Measurements from ENCODE around the gene PDXP.
"Not testable (repeated sequence)": the region's sequence is repeated elsewhere in the genome, so short reads cannot be mapped to it uniquely, and the experiment has no call there.

PDXP gene

DNA sequence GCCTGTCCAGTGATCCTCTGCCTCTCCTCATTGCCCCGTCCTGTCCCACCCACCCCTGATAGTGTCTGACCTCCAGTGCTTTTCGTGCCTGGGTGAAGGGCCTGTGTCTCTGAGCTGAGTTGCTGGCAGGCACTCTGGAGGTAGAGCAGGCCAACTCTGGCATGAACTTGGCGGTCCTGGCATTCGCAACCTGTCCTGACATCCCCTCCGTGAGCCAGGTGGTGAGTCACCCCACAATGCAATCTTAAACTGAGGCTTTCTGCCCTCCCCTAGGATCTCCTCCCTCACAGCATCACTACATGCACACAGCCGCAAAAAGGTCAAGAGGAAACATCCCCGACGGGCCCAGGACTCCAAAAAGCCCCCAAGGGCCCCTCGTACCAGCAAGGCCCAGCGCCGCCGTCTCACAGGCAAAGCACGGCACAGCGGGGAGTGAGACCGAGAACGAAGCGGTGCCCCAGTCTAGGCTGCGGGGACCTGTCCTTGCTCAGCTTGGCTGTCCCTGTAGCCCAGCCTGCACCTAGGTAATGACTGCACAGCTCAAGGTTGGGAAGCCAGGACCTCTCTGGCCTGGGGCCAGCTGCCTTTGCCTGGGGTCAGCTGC, 32.5 kb downstream of the PDXP start:
- H4K8ac ChIP-seq (ENCODE audit: low read depth, low read length) = no peak overlapping the region
- peaks cover 3% of the 10 kb centered on the region for H3K79me2 ChIP-seq (ENCODE audit: control insufficient read depth, insufficient read depth, low read length)
- no peak overlapping the region for H3K27ac ChIP-seq (ENCODE audit: low read depth, low read length)
- H3K56ac ChIP-seq (ENCODE audit: low read length) = no peak overlapping the region
- no peak overlapping the region for H4K5ac ChIP-seq (ENCODE audit: low read length)
- H2BK15ac ChIP-seq (replicated peaks; ENCODE audit: low read depth) = no peak overlapping the region
- H3K27me3 ChIP-seq (ENCODE audit: insufficient read depth, low read length, poor library complexity) = no peaks in the 10 kb centered on the region
- H3K4me2 ChIP-seq (ENCODE audit: low read length) = no peak overlapping the region
- no peaks in the 10 kb centered on the region for H3K4me1 ChIP-seq (ENCODE audit: control insufficient read depth, low read depth, low read length)
- no peak overlapping the region for H2BK120ac ChIP-seq (ENCODE audit: low read depth, low read length)
- H2AK5ac ChIP-seq (ENCODE audit: low read length) = no peak overlapping the region
- peaks cover 5% of the 10 kb centered on the region for H3K79me1 ChIP-seq (ENCODE audit: low read length)
- H3K4me3 ChIP-seq (ENCODE audit: low read length) = no peak overlapping the region
- H2BK5ac ChIP-seq (ENCODE audit: low read length) = no peak overlapping the region
- H3K18ac ChIP-seq (ENCODE audit: low read length) = no peak overlapping the region
- peaks cover 6% of the 10 kb centered on the region for H3K36me3 ChIP-seq (ENCODE audit: control insufficient read depth, insufficient read depth, low read length)
- H3K9ac ChIP-seq (ENCODE audit: low read length) = no peak overlapping the region
- H3K4ac ChIP-seq (ENCODE audit: low read depth, low read length) = no peak overlapping the region
- no peak for DNase-seq
- no peak overlapping the region for H3K23ac ChIP-seq (ENCODE audit: low read length)
- no CpG with 5 or more reads among the region's 18 CpGs for WGBS (ENCODE audit: extremely low coverage, insufficient coverage, low lambda C conversion rate)

DNA sequence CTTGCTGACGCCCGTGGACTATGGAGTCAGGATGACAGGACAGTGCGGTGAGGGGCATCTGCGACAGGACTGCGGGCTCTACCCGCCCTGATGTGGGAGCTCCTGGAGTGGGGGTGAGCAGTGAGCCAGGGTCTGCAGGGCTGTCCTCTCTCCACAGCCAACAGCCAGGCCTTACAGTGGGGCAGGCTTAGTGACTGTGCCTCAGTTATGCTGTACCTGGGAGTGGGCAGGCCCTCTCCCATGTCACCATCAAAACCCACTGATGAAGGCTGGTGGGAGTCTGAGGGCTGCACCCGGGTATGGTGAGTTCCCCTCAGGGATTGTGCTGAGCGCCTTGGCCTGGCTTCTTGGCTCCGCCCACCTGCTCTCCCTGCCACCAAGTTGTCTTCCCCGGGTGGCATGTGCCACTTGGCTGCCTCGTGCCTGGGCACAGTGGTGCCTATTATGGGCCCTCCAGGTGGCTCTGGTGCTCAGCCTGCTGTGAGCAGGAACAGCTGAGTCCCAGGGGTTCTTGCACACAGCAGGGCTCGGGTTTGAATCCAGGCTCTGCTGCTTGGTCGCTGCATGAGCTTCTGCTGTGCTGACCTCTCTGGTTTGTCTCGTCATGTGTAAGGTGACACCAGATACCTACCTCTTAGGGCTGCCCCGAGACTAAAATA, 34.2 kb downstream of the PDXP start:
- Histone ChIP-seq H3K4me3 (ENCODE audit: low read length) (no peak overlapping the region), H3K23ac (ENCODE audit: low read length) (no peak overlapping the region), H3K9ac (ENCODE audit: low read length) (no peak overlapping the region), H2BK5ac (ENCODE audit: low read length) (no peak overlapping the region), H3K27me3 (ENCODE audit: insufficient read depth, low read length, poor library complexity) (no peaks in the 10 kb centered on the region), H2BK120ac (ENCODE audit: low read depth, low read length) (no peak overlapping the region), H3K4me2 (ENCODE audit: low read length) (no peak overlapping the region), H3K4me1 (ENCODE audit: control insufficient read depth, low read depth, low read length) (no peaks in the 10 kb centered on the region), H3K18ac (ENCODE audit: low read length) (no peak overlapping the region), H4K5ac (ENCODE audit: low read length) (no peak overlapping the region), H3K27ac (ENCODE audit: low read depth, low read length) (no peak overlapping the region), H3K79me2 (ENCODE audit: control insufficient read depth, insufficient read depth, low read length) (no peaks in the 10 kb centered on the region), H4K8ac (ENCODE audit: low read depth, low read length) (no peak overlapping the region), H3K79me1 (ENCODE audit: low read length) (peaks cover under 1% of the 10 kb centered on the region), H2AK5ac (ENCODE audit: low read length) (no peak overlapping the region), H3K56ac (ENCODE audit: low read length) (no peak overlapping the region), H3K4ac (ENCODE audit: low read depth, low read length) (no peak overlapping the region), H2BK15ac (replicated peaks; ENCODE audit: low read depth) (no peak overlapping the region), H3K36me3 (ENCODE audit: control insufficient read depth, insufficient read depth, low read length) (peaks cover 6% of the 10 kb centered on the region)
- DNase-seq = no peak
- WGBS (ENCODE audit: extremely low coverage, insufficient coverage, low lambda C conversion rate) = no CpG with 5 or more reads among the region's 15 CpGs

DNA sequence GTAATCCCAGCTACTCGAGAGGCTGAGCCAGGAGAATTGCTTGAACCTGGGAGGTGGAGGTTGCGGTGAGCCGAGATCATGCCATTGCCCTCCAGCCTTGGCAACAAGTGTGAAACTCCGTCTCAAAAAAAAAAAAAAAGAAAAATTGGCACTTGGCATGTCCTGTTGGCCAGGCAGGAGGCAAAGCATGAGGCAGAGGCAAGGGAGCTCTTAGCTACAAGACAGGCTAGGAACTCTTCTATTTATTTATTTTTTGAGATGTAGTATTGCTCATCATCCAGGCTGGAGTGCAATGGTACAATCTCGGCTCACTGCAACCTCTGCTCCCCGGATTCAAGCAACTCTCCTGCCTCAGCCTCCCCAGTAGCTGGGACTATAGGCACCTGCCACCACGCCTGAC, 35.6 kb downstream of the PDXP start:
- not testable (repeated sequence) for DNase-seq

DNA sequence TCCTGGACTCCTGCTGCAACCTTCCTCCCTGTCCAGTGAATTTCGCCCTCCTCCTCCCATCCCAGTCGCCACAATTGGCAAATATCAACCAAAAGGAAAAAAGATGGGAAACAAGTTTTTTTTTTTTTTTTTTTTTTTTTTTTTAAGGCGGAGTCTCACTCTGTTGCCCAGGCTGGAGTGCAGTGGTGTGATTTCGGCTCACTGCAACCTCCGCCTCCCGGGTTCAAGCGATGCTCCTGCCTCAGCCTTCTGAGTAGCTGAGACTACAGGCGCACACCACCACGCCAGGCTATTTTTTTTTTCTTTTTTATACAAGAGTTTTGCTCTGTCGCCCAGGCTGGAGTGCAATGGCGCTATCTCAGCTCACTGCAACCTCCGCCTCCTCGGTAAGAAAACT, 37.7 kb downstream of the PDXP start:
- H3K23ac ChIP-seq (ENCODE audit: low read length); H4K5ac ChIP-seq (ENCODE audit: low read length); H3K4ac ChIP-seq (ENCODE audit: low read depth, low read length); H2BK15ac ChIP-seq (replicated peaks; ENCODE audit: low read depth); H3K79me2 ChIP-seq (ENCODE audit: control insufficient read depth, insufficient read depth, low read length); H4K8ac ChIP-seq (ENCODE audit: low read depth, low read length); H3K36me3 ChIP-seq (ENCODE audit: control insufficient read depth, insufficient read depth, low read length); H3K79me1 ChIP-seq (ENCODE audit: low read length); H2BK120ac ChIP-seq (ENCODE audit: low read depth, low read length); H3K4me1 ChIP-seq (ENCODE audit: control insufficient read depth, low read depth, low read length); H2BK5ac ChIP-seq (ENCODE audit: low read length); H3K4me3 ChIP-seq (ENCODE audit: low read length); DNase-seq; H3K27me3 ChIP-seq (ENCODE audit: insufficient read depth, low read length, poor library complexity); H2AK5ac ChIP-seq (ENCODE audit: low read length); H3K27ac ChIP-seq (ENCODE audit: low read depth, low read length); H3K4me2 ChIP-seq (ENCODE audit: low read length); H3K18ac ChIP-seq (ENCODE audit: low read length): not testable (repeated sequence)
- no CpG with 5 or more reads among the region's 13 CpGs for WGBS (ENCODE audit: extremely low coverage, insufficient coverage, low lambda C conversion rate)
- peak overlapping the region; percentile 51 for H3K9ac ChIP-seq (ENCODE audit: low read length)
- peak overlapping the region; percentile 64 for H3K56ac ChIP-seq (ENCODE audit: low read length)

More for the DNA sequence above, 35.6 kb downstream of the PDXP start:
- not testable (repeated sequence) for H3K27ac ChIP-seq (ENCODE audit: low read depth, low read length); H3K79me1 ChIP-seq (ENCODE audit: low read length); H3K4ac ChIP-seq (ENCODE audit: low read depth, low read length); H2AK5ac ChIP-seq (ENCODE audit: low read length); H4K8ac ChIP-seq (ENCODE audit: low read depth, low read length); H3K9ac ChIP-seq (ENCODE audit: low read length); H3K4me1 ChIP-seq (ENCODE audit: control insufficient read depth, low read depth, low read length); H2BK5ac ChIP-seq (ENCODE audit: low read length); H3K4me2 ChIP-seq (ENCODE audit: low read length); H3K18ac ChIP-seq (ENCODE audit: low read length); H3K56ac ChIP-seq (ENCODE audit: low read length); H2BK15ac ChIP-seq (replicated peaks; ENCODE audit: low read depth); H3K4me3 ChIP-seq (ENCODE audit: low read length); H2BK120ac ChIP-seq (ENCODE audit: low read depth, low read length); H4K5ac ChIP-seq (ENCODE audit: low read length); H3K23ac ChIP-seq (ENCODE audit: low read length); H3K27me3 ChIP-seq (ENCODE audit: insufficient read depth, low read length, poor library complexity); H3K79me2 ChIP-seq (ENCODE audit: control insufficient read depth, insufficient read depth, low read length); H3K36me3 ChIP-seq (ENCODE audit: control insufficient read depth, insufficient read depth, low read length)
- no CpG with 5 or more reads among the region's 7 CpGs for WGBS (ENCODE audit: extremely low coverage, insufficient coverage, low lambda C conversion rate)

DNA sequence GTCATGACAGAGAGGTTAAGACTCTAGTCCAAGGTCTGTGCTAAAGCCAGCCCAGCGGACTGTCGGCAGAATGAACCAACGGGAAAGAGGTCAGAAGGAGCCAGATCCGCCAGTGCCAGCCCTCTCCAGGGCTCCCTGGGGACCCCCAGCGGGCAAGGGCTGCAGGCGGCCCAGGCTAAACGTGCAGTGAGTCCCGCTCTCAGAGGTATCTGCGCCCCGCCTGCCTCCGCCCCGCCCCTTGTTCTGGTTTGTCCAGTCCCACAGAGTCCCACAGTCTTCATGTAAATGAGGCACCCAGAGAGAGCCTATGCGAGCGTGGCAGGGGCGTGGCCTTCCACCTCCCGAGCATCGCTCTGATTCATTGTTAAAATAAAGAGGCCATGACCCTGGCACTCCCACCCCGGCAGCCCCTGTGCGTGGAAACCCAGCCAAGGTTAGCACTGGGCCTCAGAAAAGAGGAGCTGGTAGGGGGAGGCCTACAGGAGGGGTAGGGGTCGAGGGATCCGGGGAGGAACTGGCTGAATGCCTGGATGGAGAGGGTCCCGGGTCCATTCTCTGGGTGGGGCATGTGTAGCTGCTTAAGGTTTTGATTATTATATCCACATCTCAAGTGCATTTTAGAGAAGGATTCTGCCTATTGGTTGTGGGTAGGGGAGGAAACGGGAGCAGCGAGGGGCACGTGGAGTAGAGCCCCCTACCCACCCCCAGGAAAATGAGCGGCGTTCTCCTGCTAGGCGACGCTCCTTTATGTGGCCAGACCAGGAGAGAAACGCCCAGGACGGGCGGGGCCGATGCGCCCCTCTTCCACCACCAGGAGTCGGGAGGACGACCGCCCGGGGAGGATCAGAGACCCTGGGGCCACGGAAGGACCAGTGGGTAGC, 38.4 kb downstream of the PDXP start, which contains the start of gene TRIOBP:
TSS of gene TRIOBP (plus strand) at position 392 of the 881 bp plus-strand sequence. CDS start 4,318 bp downstream, outside the sequence.
- Histone ChIP-seq H2BK5ac (ENCODE audit: low read length) (no peak within 1 kb of the TSS), H3K18ac (ENCODE audit: low read length) (peak within 1 kb of the TSS; percentile 12), H3K27ac (ENCODE audit: low read depth, low read length) (no peak within 1 kb of the TSS), H3K36me3 (ENCODE audit: control insufficient read depth, insufficient read depth, low read length) (peaks cover 8% of the 10 kb centered on the region), H3K79me1 (ENCODE audit: low read length) (no peaks in the 10 kb centered on the region), H3K27me3 (ENCODE audit: insufficient read depth, low read length, poor library complexity) (no peaks in the 10 kb centered on the region), H3K56ac (ENCODE audit: low read length) (peak within 1 kb of the TSS; percentile 85), H2BK120ac (ENCODE audit: low read depth, low read length) (no peak within 1 kb of the TSS), H3K4me2 (ENCODE audit: low read length) (peak within 1 kb of the TSS; percentile 97), H3K4me1 (ENCODE audit: control insufficient read depth, low read depth, low read length) (no peaks in the 10 kb centered on the region), H3K4me3 (ENCODE audit: low read length) (peak within 1 kb of the TSS; percentile 45), H4K8ac (ENCODE audit: low read depth, low read length) (no peak within 1 kb of the TSS), H3K4ac (ENCODE audit: low read depth, low read length) (no peak within 1 kb of the TSS), H3K79me2 (ENCODE audit: control insufficient read depth, insufficient read depth, low read length) (no peaks in the 10 kb centered on the region), H3K23ac (ENCODE audit: low read length) (peak within 1 kb of the TSS; percentile 15), H4K5ac (ENCODE audit: low read length) (no peak within 1 kb of the TSS), H3K9ac (ENCODE audit: low read length) (peak within 1 kb of the TSS; percentile 73), H2BK15ac (replicated peaks; ENCODE audit: low read depth) (no peak within 1 kb of the TSS), H2AK5ac (ENCODE audit: low read length) (no peak within 1 kb of the TSS)
- peak; percentile 99 for DNase-seq
- WGBS (ENCODE audit: extremely low coverage, insufficient coverage, low lambda C conversion rate) = no CpG with 5 or more reads among the region's 39 CpGs

Measured in mesendoderm (in vitro differentiated cells).